K562 (cell line): ENCODE measurements around the gene OPRL1. TPM values are rescaled to one million over a fixed set of nuclear protein-coding genes. Genes with fewer than 3 reads are reported as not detected.

Experiments used
- ASH1L ChIP-seq: fragments of 450-650 bp; IDR thresholded peaks from 2 replicates; pipeline ENCODE4 v1.6.1; 2018; ENCODE audit warnings: borderline replicate concordance, mild to moderate bottlenecking, low read depth; ENCODE audit not compliant: partially characterized antibody
- CC2D1A ChIP-seq: fragments of 450-650 bp; IDR thresholded peaks from 2 replicates; pipeline ENCODE4 v1.6.1; 2017; ENCODE audit warnings: mild to moderate bottlenecking
- CHCHD3 ChIP-seq: fragments of 250-450 bp; sonication (Bioruptor Pico); IDR thresholded peaks from 2 replicates; pipeline ENCODE4 v2.1.2; 2022; ENCODE audit warnings: mild to moderate bottlenecking
- CREB3L1 ChIP-seq: fragments of 450-650 bp; IDR thresholded peaks from 2 replicates; pipeline ENCODE4 v1.6.1; 2014; ENCODE audit warnings: low read depth, mild to moderate bottlenecking, moderate library complexity, borderline replicate concordance
- EWSR1 ChIP-seq: fragments of 450-650 bp; IDR thresholded peaks from 2 replicates; pipeline ENCODE4 v1.6.1; 2018; ENCODE audit warnings: borderline replicate concordance, mild to moderate bottlenecking, low read depth, moderate library complexity; ENCODE audit not compliant: partially characterized antibody
- FOXM1 ChIP-seq, 2 experiments: fragments of 450-650 bp in 1 of 2; sonication (generic) in 1 of 2; formaldehyde crosslinking in 1 of 2; IDR thresholded peaks; 2 replicates each; pipeline versions ENCODE4 v1.6.1 to v1.9.0; 2017 to 2022; ENCODE audit warnings: low read depth in 2 of 2, mild to moderate bottlenecking in 2 of 2, missing genetic modification reagents in 1 of 2, moderate library complexity in 1 of 2
- KAT7 ChIP-seq: sonication (generic); formaldehyde crosslinking; IDR thresholded peaks from 2 replicates; pipeline ENCODE4 v1.8.0; 2022; ENCODE audit warnings: missing genetic modification reagents, mild to moderate bottlenecking, borderline replicate concordance
- KDM4B ChIP-seq, 2 experiments: fragments of 450-650 bp in 1 of 2; sonication (generic) in 1 of 2; IDR thresholded peaks; 2 replicates each; pipeline ENCODE4 v1.6.1; 2016 to 2017; ENCODE audit warnings: borderline replicate concordance in 2 of 2, antibody characterized with exemption in 1 of 2, low read depth in 1 of 2, mild to moderate bottlenecking in 1 of 2
- KHSRP ChIP-seq: fragments of 450-650 bp; IDR thresholded peaks from 2 replicates; pipeline ENCODE4 v1.6.1; 2017
- LEF1 ChIP-seq: fragments of 450-650 bp; IDR thresholded peaks from 2 replicates; pipeline ENCODE4 v1.6.1; 2016; ENCODE audit warnings: mild to moderate bottlenecking
- PATZ1 ChIP-seq: fragments of 250-450 bp; sonication (Bioruptor Pico); IDR thresholded peaks from 2 replicates; pipeline ENCODE4 v1.5.0; 2020; ENCODE audit warnings: mild to moderate bottlenecking, borderline replicate concordance
- RB1 ChIP-seq: fragments of 450-650 bp; IDR thresholded peaks from 2 replicates; pipeline ENCODE4 v1.6.1; 2017; ENCODE audit warnings: low read depth, mild to moderate bottlenecking
- RERE ChIP-seq: sonication (generic); formaldehyde crosslinking; IDR thresholded peaks from 2 replicates; pipeline ENCODE4 v1.8.0; 2023; ENCODE audit warnings: missing genetic modification reagents, mild to moderate bottlenecking, borderline replicate concordance
- RHOXF2B ChIP-seq: fragments of 250-450 bp; sonication (Bioruptor Pico); conservative IDR thresholded peaks from 2 replicates; pipeline ENCODE4 v1.5.1; 2021
- SIRT6 ChIP-seq: IDR thresholded peaks from one replicate; pipeline ENCODE4 v1.6.1; 2012; ENCODE audit warnings: low read depth, mild to moderate bottlenecking, control low read depth, inconsistent platforms, low read length, moderate library complexity
- SIX5 ChIP-seq, 2 experiments: IDR thresholded peaks; 2 replicates each; pipeline ENCODE4 v1.6.1; 2011; ENCODE audit warnings: low read length in 2 of 2, borderline replicate concordance in 1 of 2, low read depth in 1 of 2, mild to moderate bottlenecking in 1 of 2, moderate library complexity in 1 of 2; ENCODE audit not compliant: insufficient read depth in 1 of 2
- TBP ChIP-seq: optimal IDR thresholded peaks from 2 replicates; pipeline ENCODE3; 2011; ENCODE audit warnings: low read depth, low read length, improper control_type of control experiment
- TCF3 ChIP-seq: sonication (generic); formaldehyde crosslinking; IDR thresholded peaks from 2 replicates; pipeline ENCODE4 v1.4.0; 2020; ENCODE audit warnings: mild to moderate bottlenecking, missing genetic modification reagents
- TCFL5 ChIP-seq: fragments of 250-450 bp; sonication (Bioruptor Pico); conservative IDR thresholded peaks from 2 replicates; pipeline ENCODE4 v1.6.1; 2021; ENCODE audit warnings: mild to moderate bottlenecking, moderate library complexity, matching md5 sums
- polyA plus RNA-seq, 8 experiments: library from polyadenylated mRNA; depleted of rRNA in 4 of 8; stranded (reverse) in 5 of 8; unstranded in 3 of 8; fragments of >200 nt; fragmentation: Nextera tagmentation in 2 of 8; fragmentation: Illumina TruSeq in 1 of 8; extraction: Ambion mirVana in 2 of 8; extraction: Trizol in 1 of 8; gene quantifications; 2 replicates each; pipeline versions ENCODE4 v1.2.1 to v1.2.3, GENCODE V29; 2011 to 2014; ENCODE audit warnings: inconsistent platforms in 1 of 8, missing spikeins in 1 of 8
- total RNA-seq, 7 experiments: library from RNA; depleted of rRNA in 6 of 7; stranded (reverse); fragments of >200 nt in 6 of 7; fragmentation: Illumina TruSeq in 2 of 7; extraction: Trizol in 2 of 7; gene quantifications; 2 replicates each; pipeline versions ENCODE4 v1.2.1 to v1.2.3, GENCODE V29; 2011 to 2021; ENCODE audit warnings: low replicate concordance in 1 of 7

The OPRL1 gene
- total and polyA plus RNA-seq, 9 of the 15 experiments (the other 6 are each of a cell fraction or from before 2014, with no cell fraction given) = 0.06 to 0.33 (median 0.11) TPM; not detected in 2

- TF ChIP-seq FOXM1 (IDR thresholded peaks at IDR 0.05; ENCODE audit: low read depth) = no peak
- peak; percentile 52; the same call in 1 of the 2 replicates for TF ChIP-seq FOXM1 (CRISPR knock-in tag; IDR thresholded peaks at IDR 0.05; ENCODE audit: low read depth)
- TF ChIP-seq SIRT6 = no peak
- TF ChIP-seq TBP = no peak
- TF ChIP-seq CREB3L1 = peak; percentile 80
- no peak for TF ChIP-seq EWSR1
- TF ChIP-seq LEF1 = no peak
- no peak for TF ChIP-seq KHSRP
- no peak for TF ChIP-seq RHOXF2B (CRISPR knock-in tag)
- peak in 1 of 2 experiments; percentile 68; a peak in 1 of 4 replicates for TF ChIP-seq KDM4B (IDR thresholded peaks at IDR 0.05; ENCODE audit: borderline replicate concordance in 2 of 2, low read depth in 1 of 2)
- no peak for TF ChIP-seq KAT7 (CRISPR knock-in tag)
- TF ChIP-seq RB1 = peak; percentile 76; the same call in 1 of the 2 replicates
- TF ChIP-seq TCFL5 (CRISPR knock-in tag) = no peak
- no peak for TF ChIP-seq RERE (CRISPR knock-in tag)
- TF ChIP-seq CHCHD3 (CRISPR knock-in tag) = no peak
- TF ChIP-seq TCF3 (CRISPR knock-in tag) = no peak
- TF ChIP-seq SIX5 (IDR thresholded peaks at IDR 0.05; ENCODE audit: borderline replicate concordance in 1 of 2, insufficient read depth in 1 of 2, low read depth in 1 of 2, low read length in 2 of 2) = no peak
- no peak for TF ChIP-seq ASH1L
- no peak for TF ChIP-seq PATZ1 (CRISPR knock-in tag)
- TF ChIP-seq CC2D1A = no peak
These were observed 439 bp upstream of the OPRL1 start, which contains the start of gene RGS19 (continued) for GRCh38 chr20:64079273-64080012.
